GM21381 (cell line): ENCODE results near the gene VASH1.

ENCODE experiments used
- ATAC-seq: cut with Tn5 transposase; IDR thresholded peaks from one replicate; pipeline ENCODE4 v1.9.1; 2021; ENCODE audit warnings: mild to moderate bottlenecking, moderate library complexity; ENCODE audit not compliant: unreplicated experiment

Gene VASH1

GRCh38 chr14:76782115-76782884 is 21.0 kb downstream of the VASH1 start:
- ATAC-seq, result no peak

DNA sequence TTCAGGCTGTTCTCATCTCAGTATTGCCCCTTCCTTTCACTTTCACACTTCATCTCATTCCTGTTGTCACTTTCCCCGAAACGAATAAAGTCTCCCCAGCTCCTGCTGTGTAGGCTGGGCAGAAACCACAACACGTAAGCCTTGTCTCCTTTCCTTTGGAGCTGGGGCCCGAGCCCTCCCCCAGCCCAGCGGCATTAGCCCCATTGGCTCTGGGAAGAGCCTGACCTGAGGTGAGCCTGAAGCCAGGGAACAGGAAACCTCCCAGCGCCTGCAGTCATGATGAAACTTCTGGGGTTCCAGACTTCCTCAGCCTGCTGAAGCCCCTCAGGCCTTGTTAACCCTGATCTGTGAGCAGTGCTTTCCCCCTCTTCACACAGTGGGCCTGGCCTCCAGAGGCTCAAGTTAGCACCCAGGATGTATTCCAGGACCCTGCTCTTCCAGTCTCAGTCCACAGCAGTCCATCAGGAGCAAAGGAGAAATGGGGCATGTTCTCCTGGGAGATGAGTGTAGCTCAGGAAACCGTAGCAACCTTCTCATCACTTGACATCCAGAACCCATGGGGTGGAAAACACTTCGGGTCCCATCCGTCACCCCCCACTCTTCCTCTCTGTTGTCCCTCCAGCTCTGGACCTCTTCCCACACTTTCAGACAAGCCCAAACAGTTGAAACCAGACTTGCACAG is 21.8 kb downstream of the VASH1 start:
- ATAC-seq, result no peak

GRCh38 chr14:76784266-76784874 is 23.1 kb downstream of the VASH1 start:
- no peak for ATAC-seq

GRCh38 chr14:76784881-76785280 is 23.6 kb downstream of the VASH1 start:
- ATAC-seq, result peak; percentile 80

GRCh38 chr14:76786601-76787000 is 25.3 kb downstream of the VASH1 start:
- ATAC-seq, result no peak

DNA sequence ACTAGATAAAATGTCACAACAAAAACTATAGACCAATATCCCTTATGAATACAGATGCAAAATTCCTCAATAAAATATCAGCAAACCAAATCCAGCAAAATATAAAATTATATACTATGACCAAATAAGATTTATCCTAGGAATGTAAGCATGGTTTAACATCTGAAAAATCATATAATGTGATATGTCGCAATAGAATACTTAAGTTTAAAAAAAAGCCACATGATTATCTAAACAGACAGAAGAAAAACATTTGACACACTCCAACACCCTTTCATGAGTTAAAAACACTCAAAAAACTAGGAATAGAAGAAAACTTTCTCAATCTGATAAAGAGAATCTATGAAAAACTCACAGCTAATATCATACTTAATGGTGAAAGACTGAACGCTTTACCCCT is 31.2 kb downstream of the VASH1 start:
- no peak for ATAC-seq

GRCh38 chr14:76793324-76793723 is 32.1 kb downstream of the VASH1 start:
- ATAC-seq, result no peak

DNA sequence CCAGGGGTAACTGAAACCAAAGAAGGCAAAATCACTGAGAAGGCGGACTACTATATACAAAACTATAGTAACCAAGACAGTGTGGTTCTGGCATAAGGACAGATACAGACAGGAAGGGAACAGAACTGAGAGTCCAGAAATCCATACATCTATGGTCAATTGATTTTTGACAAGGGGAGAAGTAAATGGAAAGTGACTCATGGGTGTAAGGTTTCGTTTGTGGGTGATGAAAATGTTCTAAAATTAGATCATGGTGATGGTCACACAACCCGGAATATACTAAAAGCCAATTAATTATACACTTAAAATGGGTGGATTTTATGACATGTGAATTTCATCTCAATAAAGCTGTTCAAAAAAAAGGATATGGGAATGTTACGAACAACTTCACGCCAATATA is 32.7 kb downstream of the VASH1 start:
- no peak for ATAC-seq

GRCh38 chr14:76806446-76806845 is 45.2 kb downstream of the VASH1 start:
- ATAC-seq, result no peak

GRCh38 chr14:76808011-76808410 is 46.7 kb downstream of the VASH1 start:
- ATAC-seq, result no peak

DNA sequence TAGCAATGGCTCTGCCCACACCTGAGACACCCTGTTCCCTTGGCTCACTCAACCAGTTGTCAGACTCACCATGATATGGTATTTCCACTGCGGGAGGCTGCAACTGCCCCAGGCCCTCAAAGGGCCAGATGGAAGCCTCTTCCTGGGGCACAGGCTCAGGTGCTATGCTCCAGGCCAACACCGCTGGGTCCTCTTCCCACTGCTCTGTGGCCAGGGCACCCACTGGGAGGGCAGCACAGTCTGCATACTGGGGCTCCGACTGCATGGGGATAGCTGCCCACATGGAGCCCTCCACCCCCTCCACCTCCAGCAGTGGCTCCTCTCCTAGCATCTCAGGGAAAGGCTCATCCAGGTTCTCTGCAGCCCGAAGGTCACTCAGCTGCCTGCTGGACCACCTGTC is 47.7 kb downstream of the VASH1 start:
- ATAC-seq, result no peak

- no peak for ATAC-seq
Measured at GRCh38 chr14:76810525-76810924, 49.3 kb downstream of the VASH1 start.

DNA sequence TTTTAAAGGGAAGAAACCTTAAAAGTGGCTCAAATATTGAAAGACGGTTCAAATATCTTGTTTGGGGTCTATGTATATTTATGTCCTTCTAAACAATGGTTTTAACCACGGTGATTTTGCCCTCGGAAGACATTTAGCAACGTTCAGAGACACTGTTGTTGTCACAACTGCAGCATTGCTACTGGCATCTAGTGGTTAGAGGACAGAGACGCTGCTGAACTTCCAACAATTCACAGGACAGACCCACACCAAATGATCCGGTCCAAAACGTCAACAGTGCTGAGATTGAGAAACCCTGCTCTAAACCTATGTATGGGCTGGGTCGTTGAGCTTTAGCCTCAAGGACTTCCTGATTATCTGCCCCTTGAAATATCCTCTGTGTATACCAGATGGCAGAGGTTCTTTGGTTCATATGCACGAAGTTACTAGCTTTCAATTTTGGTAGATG is 49.7 kb downstream of the VASH1 start:
- ATAC-seq, result no peak

- ATAC-seq, result no peak
Measured at GRCh38 chr14:76811561-76811960, 50.3 kb downstream of the VASH1 start.

DNA sequence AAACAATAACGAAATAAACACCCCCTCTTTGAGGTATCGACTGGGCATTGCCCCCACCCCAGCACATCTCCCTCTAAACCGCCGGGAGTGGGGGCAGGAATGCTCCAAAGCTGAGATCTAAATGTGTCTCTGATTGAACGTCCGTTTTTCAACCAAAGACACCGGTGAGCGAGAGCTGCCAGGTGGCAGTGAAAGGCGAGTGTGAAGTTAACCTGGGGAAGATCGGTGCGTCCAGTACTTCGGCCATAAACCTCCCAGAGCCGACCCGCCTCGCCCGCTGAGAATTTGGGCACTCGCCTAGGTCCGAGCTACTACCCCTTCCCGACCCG is 50.8 kb downstream of the VASH1 start:
- ATAC-seq, result peak; percentile 12

DNA sequence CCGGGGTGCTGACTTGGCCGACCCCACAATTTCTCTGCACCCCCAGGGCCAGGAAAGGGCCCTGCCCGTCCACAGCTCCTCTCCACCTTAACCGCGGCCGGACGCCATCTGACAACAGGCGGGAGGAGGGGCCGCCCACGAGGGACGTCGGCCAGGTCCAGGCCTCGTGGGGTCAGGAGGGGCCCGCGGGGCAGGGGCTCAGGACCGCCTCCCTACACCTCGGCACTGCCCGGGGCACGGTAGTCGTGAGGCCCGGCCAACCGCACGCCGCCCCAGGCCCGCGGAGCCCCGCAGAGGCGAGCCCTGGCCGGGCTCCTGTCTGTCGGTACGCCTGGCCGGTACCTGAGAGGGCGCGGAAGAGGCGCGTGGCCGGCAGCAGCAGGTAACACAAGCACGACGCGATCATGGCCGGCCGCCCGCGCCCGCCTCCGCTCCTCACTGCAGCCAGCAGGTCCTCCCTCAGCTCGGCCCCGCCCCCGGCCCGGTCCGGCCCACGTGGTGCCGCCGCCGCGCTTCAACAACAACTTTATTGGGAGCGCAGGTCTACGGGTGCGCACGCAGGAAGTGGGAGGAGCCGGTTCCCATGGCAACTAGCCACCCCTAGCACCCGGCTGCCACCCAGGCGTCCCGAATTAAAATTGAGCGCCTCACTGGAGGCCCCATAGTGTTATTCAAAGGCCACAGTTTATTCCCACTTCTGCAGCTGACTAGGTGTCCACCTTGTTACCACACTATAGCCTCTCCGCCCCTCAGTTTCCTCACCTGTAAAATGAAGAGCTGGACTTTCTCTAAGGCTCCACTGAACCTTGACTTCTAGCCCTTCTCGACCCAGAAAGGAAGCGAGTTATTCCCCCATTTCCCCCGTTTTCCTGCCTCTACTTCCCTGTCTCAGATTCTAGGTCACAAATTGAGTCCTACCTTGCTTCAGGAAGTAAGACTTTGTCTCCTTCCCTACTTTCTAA is 51.4 kb downstream of the VASH1 start, which contains the start of gene ANGEL1:
Gene ANGEL1, minus strand, starts transcription at position 461 of the 962 bp plus-strand sequence. Its CDS starts 55 bp downstream, at position 406.
- ATAC-seq, result peak; percentile 89

- no peak for ATAC-seq
Measured at GRCh38 chr14:76814726-76815645, 53.7 kb downstream of the VASH1 start.

- no peak for ATAC-seq
Measured at GRCh38 chr14:76820700-76821099, 59.4 kb downstream of the VASH1 start.

GRCh38 chr14:76826122-76826521 is 64.9 kb downstream of the VASH1 start, which contains the start of gene LRRC74A:
Gene LRRC74A, plus strand, starts transcription at chr14:76826408. Its CDS starts 290 bp downstream, at chr14:76826698.
- ATAC-seq, result no peak
